GM19467 (cell line): Measurements from ENCODE around the gene CEACAM7.
"Not testable (repeated sequence)": the region's sequence is repeated elsewhere in the genome, so short reads cannot be mapped to it uniquely, and the experiment has no call there.

Experiments used
- ATAC-seq: cut with Tn5 transposase; IDR thresholded peaks from one replicate; pipeline ENCODE4 v1.9.1; 2021; ENCODE audit warnings: mild to moderate bottlenecking, moderate library complexity; ENCODE audit not compliant: unreplicated experiment

Gene CEACAM7

DNA sequence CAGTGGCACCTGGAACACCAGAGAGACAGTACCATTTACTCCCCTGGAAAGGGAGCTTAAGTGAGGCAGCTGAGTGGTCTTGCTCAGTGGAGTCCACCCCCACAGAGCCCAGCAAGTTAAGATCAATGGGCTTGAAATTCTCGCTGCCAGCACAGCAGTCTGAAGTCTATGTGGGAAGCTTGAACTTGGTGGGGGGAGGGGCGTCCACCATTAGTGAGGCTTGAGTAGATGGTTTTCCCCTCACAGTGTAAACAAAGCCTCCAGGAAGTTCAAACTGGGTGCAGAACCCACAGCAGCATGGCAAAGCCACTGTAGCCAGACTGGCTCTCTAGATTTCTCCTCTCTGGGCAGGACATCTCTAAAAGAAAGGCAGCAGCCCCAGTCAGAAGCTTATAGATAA lies 30.9 kb downstream of the CEACAM7 start:
- no peak for ATAC-seq

DNA sequence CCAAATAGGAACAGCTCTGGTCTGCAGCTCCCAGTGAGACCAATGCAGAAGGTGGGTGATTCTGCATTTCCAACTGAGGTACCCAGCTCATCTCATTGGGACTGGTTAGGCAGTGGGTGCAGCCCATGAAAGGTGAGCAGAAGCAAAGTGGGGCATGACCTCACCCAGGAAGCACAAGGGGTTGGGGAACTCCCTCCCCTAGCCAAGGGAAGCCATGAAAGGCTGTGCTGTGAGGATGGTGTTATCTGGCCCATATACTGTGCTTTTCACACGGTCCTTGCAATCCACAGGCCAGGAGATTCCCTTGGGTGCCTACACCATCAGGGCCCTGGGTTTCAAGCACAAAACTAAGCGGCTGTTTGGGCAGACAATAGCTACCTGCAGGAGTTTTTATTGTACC lies 31.3 kb downstream of the CEACAM7 start:
- ATAC-seq: not testable (repeated sequence)

DNA sequence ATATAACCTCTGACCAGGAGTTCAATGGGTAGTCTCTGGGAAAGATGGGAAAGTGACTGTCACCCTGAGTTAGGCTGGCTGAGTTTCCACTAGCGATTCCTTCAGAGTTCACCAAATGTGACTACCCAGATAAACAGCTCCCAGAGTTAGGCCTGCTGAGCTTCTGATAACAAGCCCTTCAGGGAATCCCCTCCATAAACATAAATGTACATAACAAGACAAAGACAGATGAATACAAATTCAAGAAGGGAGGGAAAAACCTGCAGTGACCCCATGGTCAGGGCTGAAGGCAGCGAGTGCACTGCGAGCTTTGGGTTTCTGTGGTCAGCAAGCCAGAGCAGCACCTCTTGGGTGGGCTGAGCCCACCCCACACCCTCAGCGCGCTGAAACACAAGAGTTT lies 35.8 kb downstream of the CEACAM7 start:
- no peak for ATAC-seq

DNA sequence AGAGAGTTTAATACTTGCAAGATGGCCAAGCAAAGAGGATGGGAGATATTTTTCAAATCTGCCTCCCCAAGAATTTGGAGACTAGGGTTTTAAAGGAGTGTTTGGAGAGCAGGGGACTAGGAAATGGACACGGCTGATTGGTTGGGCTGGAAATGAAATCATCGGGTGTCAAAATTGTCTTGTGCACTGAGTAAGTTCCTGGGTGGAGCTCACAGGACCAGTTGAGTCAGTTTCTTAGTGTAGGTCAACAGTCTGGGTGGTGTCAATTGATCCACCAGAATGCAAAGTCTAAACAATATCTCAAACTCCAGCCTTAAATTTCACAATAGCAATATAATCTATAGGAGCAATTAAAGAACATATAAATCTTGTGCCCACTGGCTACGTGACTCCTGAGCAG lies 38.2 kb downstream of the CEACAM7 start:
- ATAC-seq: no peak

- no peak for ATAC-seq
These were observed 41.4 kb downstream of the CEACAM7 start for GRCh38 chr19:41646589-41647204.

- ATAC-seq: no peak
These were observed 46.1 kb downstream of the CEACAM7 start for GRCh38 chr19:41641879-41642485.

DNA sequence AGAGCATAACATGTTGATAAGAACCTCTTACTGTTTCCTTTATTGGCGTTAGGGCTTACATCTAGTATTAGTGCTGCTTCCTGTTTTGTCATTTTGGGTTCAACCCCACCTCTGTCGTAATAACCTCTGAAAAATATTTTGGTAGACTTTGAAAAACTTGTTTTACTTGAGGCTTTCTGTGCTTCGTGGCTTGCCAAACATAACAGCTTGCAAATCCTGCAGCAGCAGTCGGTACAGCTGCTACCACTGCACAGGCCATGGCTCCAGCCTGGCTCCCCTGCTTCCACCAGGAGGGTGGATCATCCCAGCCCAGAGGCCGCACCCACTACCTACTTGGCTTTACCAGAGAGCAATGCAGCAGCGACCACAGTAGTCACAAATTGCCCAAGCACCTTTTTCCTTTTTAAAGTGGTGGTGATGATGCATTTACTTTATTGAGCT lies 49.4 kb downstream of the CEACAM7 start:
- no peak for ATAC-seq

GRCh38 chr19:41637484-41637883 lies 50.6 kb downstream of the CEACAM7 start:
- ATAC-seq: no peak

GRCh38 chr19:41627966-41628675 lies 59.9 kb downstream of the CEACAM7 start:
- no peak for ATAC-seq

DNA sequence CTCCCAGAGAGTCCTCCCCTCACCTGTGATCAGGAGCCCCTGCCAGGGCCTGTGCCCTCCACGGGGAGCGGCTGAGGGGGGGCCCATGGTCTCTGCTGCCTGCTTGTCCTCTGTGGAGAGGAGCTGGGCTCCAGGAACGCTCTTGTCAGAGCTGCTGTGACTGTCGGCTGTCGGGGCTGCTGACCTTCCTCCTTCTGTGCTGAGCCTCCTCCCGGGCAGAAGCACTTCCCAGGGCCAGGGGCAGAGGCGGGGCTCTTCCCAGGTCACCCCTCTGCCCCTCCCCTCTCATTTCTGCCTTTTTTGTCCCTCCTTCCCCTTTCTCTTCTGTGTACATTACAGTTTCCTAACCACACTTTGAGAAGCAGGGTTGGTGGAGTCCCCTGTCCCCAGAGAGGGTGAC lies 61.2 kb downstream of the CEACAM7 start, which contains the start of gene CEACAM4:
Gene CEACAM4, minus strand, starts transcription at position 198 of the 400 bp plus-strand sequence. Its CDS starts 111 bp downstream, at position 87.
- no peak for ATAC-seq

GRCh38 chr19:41626278-41626677 lies 61.8 kb downstream of the CEACAM7 start:
- no peak for ATAC-seq

DNA sequence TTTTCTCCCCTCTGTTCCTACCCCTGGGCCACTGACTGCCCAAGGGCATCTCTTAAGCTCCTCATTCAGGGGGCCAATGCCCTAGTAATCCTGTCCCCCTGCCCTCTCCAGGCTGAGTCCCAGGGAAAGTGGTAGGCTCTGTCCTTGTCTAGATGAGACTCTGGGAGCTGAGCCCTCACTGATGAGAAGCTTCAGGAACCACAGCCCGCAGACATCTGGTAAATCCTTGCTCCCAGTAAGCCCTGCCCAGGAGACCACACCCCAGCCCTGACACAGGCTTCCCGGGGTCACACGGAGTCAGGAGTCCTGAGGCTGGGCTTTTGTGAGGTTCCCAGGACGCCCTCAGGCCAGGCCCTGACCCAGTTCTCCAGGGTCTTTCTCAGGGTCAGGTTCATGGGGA lies 63.1 kb downstream of the CEACAM7 start:
- no peak for ATAC-seq

GRCh38 chr19:41624515-41624914 lies 63.6 kb downstream of the CEACAM7 start:
- no peak for ATAC-seq

DNA sequence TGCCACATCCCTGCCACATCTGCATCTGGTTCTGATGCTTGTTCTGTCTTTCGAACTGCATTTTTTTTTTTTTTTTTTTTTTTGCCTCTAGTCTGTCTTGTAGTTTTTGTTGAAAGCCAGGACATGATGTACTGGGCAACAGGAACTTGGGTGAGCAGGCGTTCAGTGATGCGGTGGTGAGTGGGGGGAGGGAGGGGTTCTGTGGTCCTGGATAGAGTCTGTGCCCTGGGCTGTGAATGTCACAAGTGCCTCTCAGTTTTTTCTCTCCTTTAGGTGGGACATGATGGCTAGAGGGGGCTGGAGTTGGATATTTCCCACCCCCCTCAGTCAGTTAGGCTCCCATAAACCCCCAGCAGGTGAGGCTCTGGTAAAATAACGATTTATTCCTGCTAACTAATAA lies 64.7 kb downstream of the CEACAM7 start:
- ATAC-seq: no peak
